ENCODE results near the gene POM121L2. TPM values are rescaled to one million over a fixed set of nuclear protein-coding genes. Genes with fewer than 3 reads are reported as not detected.

Gene POM121L2
- total and polyA plus RNA-seq, 9 of the 15 experiments (the other 6 are each of a cell fraction or from before 2014, with no cell fraction given): 0.23 to 0.45 TPM; not detected in 7

DNA sequence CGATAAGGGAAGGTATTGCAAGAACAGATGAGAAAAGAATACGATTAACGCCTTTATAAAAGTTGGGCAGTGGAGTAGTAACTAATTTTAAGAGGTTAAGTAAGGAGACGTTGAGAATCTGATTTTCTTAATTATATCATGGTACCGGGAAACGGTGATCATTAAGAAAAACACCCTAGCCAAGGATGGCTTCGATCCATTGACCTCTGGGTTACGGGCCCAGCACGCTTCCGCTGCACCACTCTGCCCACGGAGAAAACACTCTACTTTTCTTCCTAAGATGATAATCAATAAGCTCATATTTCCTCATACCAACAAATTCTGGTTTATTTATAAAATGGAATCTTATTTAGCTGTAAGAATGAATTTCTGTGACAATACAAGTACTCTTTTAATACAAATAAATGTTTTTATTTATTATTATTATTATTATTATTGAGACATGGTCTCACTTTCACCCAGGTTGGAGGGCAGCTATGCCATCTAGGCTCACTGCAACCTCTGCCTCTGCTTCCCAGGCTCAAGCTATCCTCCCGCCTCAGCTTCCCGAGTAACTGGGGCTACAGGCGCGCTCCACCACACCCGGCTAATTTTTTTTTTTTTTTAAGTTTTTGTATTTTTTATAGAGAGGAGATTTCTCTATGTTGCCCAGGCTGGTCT is 8.3 kb downstream of the POM121L2 start:
- H3K4me2 ChIP-seq (ENCODE audit: insufficient read depth, low read length): no peak overlapping the region
- no peak overlapping the region for H3K9ac ChIP-seq (ENCODE audit: insufficient read depth in 1 of 2, low read depth in 2 of 2, low read length in 2 of 2)
- WGBS (ENCODE audit: insufficient coverage, low coverage, missing lambda C conversion rate): 89% methylated on average over 16 of the region's 16 CpGs
- CTCF ChIA-PET (ENCODE audit: low intra/inter-chr PET ratio): no interaction called here
- TF ChIP-seq POLR3A (IDR thresholded peaks at IDR 0.05; ENCODE audit: borderline replicate concordance, extremely low read depth, insufficient read depth, insufficient read length): peak; percentile 52
- peak; percentile 87 for TF ChIP-seq TBP (optimal IDR thresholded peaks at IDR 0.05; ENCODE audit: low read depth, low read length)
- no peak for TF ChIP-seq ZKSCAN8 (CRISPR knock-in tag; IDR thresholded peaks at IDR 0.05)
- TF ChIP-seq HDAC8 (tag; IDR thresholded peaks at IDR 0.05): no peak
- TF ChIP-seq, protein P1, sequence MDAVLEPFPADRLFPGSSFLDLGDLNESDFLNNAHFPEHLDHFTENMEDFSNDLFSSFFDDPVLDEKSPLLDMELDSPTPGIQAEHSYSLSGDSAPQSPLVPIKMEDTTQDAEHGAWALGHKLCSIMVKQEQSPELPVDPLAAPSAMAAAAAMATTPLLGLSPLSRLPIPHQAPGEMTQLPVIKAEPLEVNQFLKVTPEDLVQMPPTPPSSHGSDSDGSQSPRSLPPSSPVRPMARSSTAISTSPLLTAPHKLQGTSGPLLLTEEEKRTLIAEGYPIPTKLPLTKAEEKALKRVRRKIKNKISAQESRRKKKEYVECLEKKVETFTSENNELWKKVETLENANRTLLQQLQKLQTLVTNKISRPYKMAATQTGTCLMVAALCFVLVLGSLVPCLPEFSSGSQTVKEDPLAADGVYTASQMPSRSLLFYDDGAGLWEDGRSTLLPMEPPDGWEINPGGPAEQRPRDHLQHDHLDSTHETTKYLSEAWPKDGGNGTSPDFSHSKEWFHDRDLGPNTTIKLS (IDR thresholded peaks at IDR 0.05; ENCODE audit: borderline replicate concordance, low read depth): no peak
- ATAC-seq (no peak), FAIRE-seq (no peak), DNase-seq (ENCODE audit: extremely low read depth in 1 of 4, low spot score in 3 of 4) (no peak)
- H3K36me3 ChIP-seq (ENCODE audit: control insufficient read depth, insufficient read depth, low read length): no peaks in the 10 kb centered on the region
- in situ Hi-C loops (cut with MboI): no loop called here
- H2AFZ ChIP-seq (ENCODE audit: low read depth, low read length): no peak overlapping the region
- intact Hi-C loops (cut with micrococcal nuclease): no loop called here
- POLR2A ChIA-PET: interaction anchor here (0.5 to 1.4 kb wide), 5 partner anchors 10 to 176 kb away, joined by 3 to 4 read pairs (median 4); no protein-coding TSS in a partner anchor
- no peaks in the 10 kb centered on the region for H3K9me1 ChIP-seq (ENCODE audit: control insufficient read depth, insufficient read depth, low read length)
- H3K4me1 ChIP-seq (replicated peaks in 1 of 2; ENCODE audit: control insufficient read depth in 2 of 2, insufficient read depth in 2 of 2, low read length in 2 of 2): peaks cover 0 to 2% of the 10 kb centered on the region in 2 experiments; a peak in 2 of 5 replicates
- no TSS peak for BruUV-seq (replicated peaks)
- no peaks in the 10 kb centered on the region for H3K79me2 ChIP-seq (ENCODE audit: control insufficient read depth, insufficient read depth, low read length)
- H3K27me3 ChIP-seq (ENCODE audit: control insufficient read depth in 2 of 2, insufficient read depth in 2 of 2, low read length in 2 of 2): no peaks in the 10 kb centered on the region
- no peaks in the 10 kb centered on the region for H4K20me1 ChIP-seq (replicated peaks; ENCODE audit: control insufficient read depth, insufficient read depth, low read length)
- H3K27ac ChIP-seq (ENCODE audit: extremely low read depth, low read depth, low read length): no peak overlapping the region
- no peak overlapping the region for H3K4me3 ChIP-seq
- H3K9me3 ChIP-seq (replicated peaks; ENCODE audit: control insufficient read depth, insufficient read depth, low read depth, low read length): no peaks in the 10 kb centered on the region; the same call in 1 of the 2 replicates
